Endothelial cell of umbilical vein (primary cell): Measurements from ENCODE around the gene SLCO6A1. TPM values are rescaled to one million over a fixed set of nuclear protein-coding genes. Genes with fewer than 3 reads are reported as not detected.

Source experiments
- BruUV-seq: library from RNA; stranded (reverse); fragments of 400-500 nt; replicated peaks from 2 replicates; lab custom pipeline; 2021; lab: Mats Ljungman, UMichigan
- CTCF ChIA-PET: fragments of 300-600, 350-600 bp; sonication (Branson Sonifier 250); formaldehyde crosslinking; loops from one replicate; lab custom pipeline; 2021; ENCODE audit warnings: antibody characterized with exemption, inconsistent platforms; lab: Charles Lee
- POLR2A ChIA-PET: fragments of 300-600, 350-600 bp; sonication (Branson Sonifier 250); formaldehyde crosslinking; loops from one replicate; lab custom pipeline; 2021; ENCODE audit warnings: antibody characterized with exemption, inconsistent platforms; lab: Charles Lee
- DNase-seq: peaks from one replicate; pipeline ENCODE4 v3.0.0-alpha.2; 2011; ENCODE audit warnings: low read depth, low spot score
- FAIRE-seq: peaks from 2 replicates; lab custom pipeline; 2011; peaks lifted over from hg19 to GRCh38; lab: Jason Lieb, UNC
- H2AFZ ChIP-seq: 2 replicates; pipeline ENCODE4 v1.6.0; 2012; ENCODE audit warnings: low read depth, low read length, control low read depth, inconsistent platforms
- H3K27ac ChIP-seq: 2 replicates; pipeline ENCODE4 v1.5.1; 2011; ENCODE audit warnings: low read depth, mild to moderate bottlenecking, control low read depth, low read length, moderate library complexity; ENCODE audit not compliant: insufficient read depth
- H3K27me3 ChIP-seq, 2 experiments: 2 replicates each; pipeline versions ENCODE4 v1.6.0 to v1.6.1; 2011; ENCODE audit warnings: low read length in 2 of 2, mixed read lengths in 1 of 2; ENCODE audit not compliant: control insufficient read depth in 2 of 2, insufficient read depth in 2 of 2
- H3K36me3 ChIP-seq, 2 experiments: 2 replicates in 1 of 2; 3 replicates in 1 of 2; pipeline ENCODE4 v1.5.1; 2011; ENCODE audit warnings: low read length in 2 of 2, mild to moderate bottlenecking in 1 of 2, moderate library complexity in 1 of 2; ENCODE audit not compliant: control insufficient read depth in 2 of 2, insufficient read depth in 2 of 2; ENCODE audit errors: extremely low read depth in 1 of 2
- H3K4me1 ChIP-seq: 3 replicates; pipeline ENCODE4 v1.5.1; 2011; ENCODE audit warnings: mild to moderate bottlenecking, low read length; ENCODE audit not compliant: control insufficient read depth, insufficient read depth; ENCODE audit errors: extremely low read depth
- H3K4me2 ChIP-seq: 2 replicates; pipeline ENCODE4 v1.6.1; 2011; ENCODE audit warnings: low read length, control low read depth, mixed read lengths; ENCODE audit not compliant: insufficient read depth
- H3K4me3 ChIP-seq, 3 experiments: fragments of 200-600 bp in 1 of 3; sonication (generic), shearing (Covaris generic) in 1 of 3; replicated peaks in 1 of 3; 2 replicates each; pipeline ENCODE4 v1.5.1; 2011 to 2016; ENCODE audit warnings: control low read depth in 3 of 3, low read length in 3 of 3, mild to moderate bottlenecking in 2 of 3, inconsistent platforms in 1 of 3, low read depth in 1 of 3, moderate library complexity in 1 of 3; ENCODE audit not compliant: insufficient read depth in 1 of 3
- H3K79me2 ChIP-seq: 2 replicates; pipeline ENCODE4 v1.6.0; 2012; ENCODE audit warnings: low read length, inconsistent platforms; ENCODE audit not compliant: control insufficient read depth, insufficient read depth
- H3K9ac ChIP-seq: replicated peaks from 2 replicates; pipeline ENCODE3; 2011; ENCODE audit warnings: low read length, control low read depth; ENCODE audit not compliant: insufficient read depth; ENCODE audit errors: extremely low read depth
- H3K9me1 ChIP-seq: replicated peaks from 3 replicates; pipeline ENCODE4 v1.6.0; 2011; ENCODE audit warnings: mild to moderate bottlenecking, low read length; ENCODE audit not compliant: control insufficient read depth, insufficient read depth; ENCODE audit errors: extremely low read depth
- H3K9me3 ChIP-seq: replicated peaks from 2 replicates; pipeline ENCODE4 v1.5.1; 2012; ENCODE audit warnings: low read length, inconsistent platforms; ENCODE audit not compliant: control insufficient read depth, insufficient read depth
- H4K20me1 ChIP-seq: replicated peaks from 2 replicates; pipeline ENCODE3; 2011; ENCODE audit warnings: mild to moderate bottlenecking, low read length; ENCODE audit not compliant: control insufficient read depth, insufficient read depth; ENCODE audit errors: extremely low read depth
- CTCF ChIP-seq, 2 donors: IDR thresholded peaks; 1 replicate in 1 of 2; 2 replicates in 1 of 2; pipeline ENCODE4 v1.5.1; 2011; ENCODE audit warnings: low read length in 2 of 2, mild to moderate bottlenecking in 2 of 2, moderate library complexity in 2 of 2, control low read depth in 1 of 2, inconsistent platforms in 1 of 2, low read depth in 1 of 2; ENCODE audit not compliant: insufficient read depth in 1 of 2; ENCODE audit errors: extremely low read depth in 1 of 2
- EZH2 ChIP-seq: IDR thresholded peaks from 2 replicates; pipeline ENCODE4 v1.6.1; 2012; ENCODE audit warnings: borderline replicate concordance, low read depth, mild to moderate bottlenecking, moderate library complexity, low read length, inconsistent platforms; ENCODE audit not compliant: severe bottlenecking
- FOS ChIP-seq: IDR thresholded peaks from 2 replicates; pipeline ENCODE4 v1.6.1; 2011; ENCODE audit warnings: mild to moderate bottlenecking, low read length, moderate library complexity, borderline replicate concordance; ENCODE audit not compliant: insufficient read depth
- GATA2 ChIP-seq: IDR thresholded peaks from 2 replicates; pipeline ENCODE4 v1.7.0; 2011; ENCODE audit warnings: low read depth, mild to moderate bottlenecking, moderate library complexity, mixed read lengths, low read length; ENCODE audit not compliant: insufficient read length, insufficient read depth
- JUN ChIP-seq: IDR thresholded peaks from 2 replicates; pipeline ENCODE4 v1.6.1; 2011; ENCODE audit warnings: borderline replicate concordance, low read depth; ENCODE audit not compliant: insufficient read length, insufficient read depth
- MAX ChIP-seq: IDR thresholded peaks from 2 replicates; pipeline ENCODE4 v1.6.1; 2011; ENCODE audit not compliant: insufficient read depth, insufficient read length
- MYC ChIP-seq: IDR thresholded peaks from one replicate; pipeline ENCODE4 v1.6.1; 2011; ENCODE audit warnings: mild to moderate bottlenecking, low read depth, low read length
- POLR2A ChIP-seq: IDR thresholded peaks from 2 replicates; pipeline ENCODE4 v1.6.1; 2012; ENCODE audit warnings: low read depth, mild to moderate bottlenecking, control low read depth, low read length
- POLR2AphosphoS5 ChIP-seq: IDR thresholded peaks from 2 replicates; pipeline ENCODE4 v1.6.1; 2012; ENCODE audit warnings: low read depth, mild to moderate bottlenecking, control low read depth, low read length, moderate library complexity; ENCODE audit not compliant: insufficient read depth
- dilution Hi-C: fragments of 300-500 bp; cut with MboI; formaldehyde crosslinking; loops from one replicate; pipeline ENCODE4 v1.15.0; 2019; ENCODE audit warnings: low sequenced_read_pairs; ENCODE audit not compliant: extremely low pct_ligation_motif_present
- intact Hi-C: fragments of 100-400 bp; cut with micrococcal nuclease; formaldehyde crosslinking; loops from one replicate; pipeline ENCODE4 v1.10.0; 2022
- polyA plus RNA-seq, 4 experiments: library from polyadenylated mRNA; depleted of rRNA in 3 of 4; stranded (reverse) in 3 of 4; unstranded in 1 of 4; fragments of >200 nt; gene quantifications; 2 replicates each; pipeline versions ENCODE4 v1.2.1 to v1.2.3, GENCODE V29; 2011 to 2012; ENCODE audit warnings: missing spikeins in 1 of 4
- total RNA-seq: library from RNA; stranded (reverse); gene quantifications from 2 replicates; pipeline ENCODE4 v1.2.3, GENCODE V29; 2021

Gene SLCO6A1
- total and polyA plus RNA-seq, 2 donors (not counting 3 experiments of a cell fraction or from before 2014, with no cell fraction given) = not detected

GRCh38 chr5:102527547-102527946, 28.7 kb upstream of the SLCO6A1 start:
- POLR2A ChIA-PET = no interaction called here
- TF ChIP-seq MAX = no peak
- no peak for TF ChIP-seq JUN
- TF ChIP-seq FOS = no peak
- TF ChIP-seq EZH2 = no peak
- TF ChIP-seq GATA2 = no peak
- no peak for TF ChIP-seq CTCF (IDR thresholded peaks at IDR 0.05; ENCODE audit: extremely low read depth in 1 of 2, insufficient read depth in 1 of 2, low read depth in 1 of 2, low read length in 2 of 2)
- TF ChIP-seq POLR2AphosphoS5 = no peak
- TF ChIP-seq MYC = no peak
- no peak for TF ChIP-seq POLR2A
- H3K27me3 ChIP-seq = peaks cover 0 to 2% of the 10 kb centered on the region in 2 experiments
- CTCF ChIA-PET = interaction anchor here (1.0 kb wide), 1 partner anchor 9 kb away, joined by 3 read pairs; no protein-coding TSS in a partner anchor
- BruUV-seq = no TSS peak
- H3K4me1 ChIP-seq = no peaks in the 10 kb centered on the region
- no peaks in the 10 kb centered on the region for H3K36me3 ChIP-seq
- no peak overlapping the region for H3K9ac ChIP-seq
- FAIRE-seq = no peak
- H2AFZ ChIP-seq = no peak overlapping the region
- H3K9me3 ChIP-seq = no peaks in the 10 kb centered on the region
- H3K9me1 ChIP-seq = no peaks in the 10 kb centered on the region
- no peaks in the 10 kb centered on the region for H4K20me1 ChIP-seq
- H3K4me2 ChIP-seq = no peak overlapping the region
- H3K79me2 ChIP-seq = no peaks in the 10 kb centered on the region
- no peak overlapping the region for H3K4me3 ChIP-seq
- dilution Hi-C loops = no loop called here
- no peak overlapping the region for H3K27ac ChIP-seq
- no peak for DNase-seq
- intact Hi-C loops = no loop called here
